ENCODE results near the gene XK.

DNA sequence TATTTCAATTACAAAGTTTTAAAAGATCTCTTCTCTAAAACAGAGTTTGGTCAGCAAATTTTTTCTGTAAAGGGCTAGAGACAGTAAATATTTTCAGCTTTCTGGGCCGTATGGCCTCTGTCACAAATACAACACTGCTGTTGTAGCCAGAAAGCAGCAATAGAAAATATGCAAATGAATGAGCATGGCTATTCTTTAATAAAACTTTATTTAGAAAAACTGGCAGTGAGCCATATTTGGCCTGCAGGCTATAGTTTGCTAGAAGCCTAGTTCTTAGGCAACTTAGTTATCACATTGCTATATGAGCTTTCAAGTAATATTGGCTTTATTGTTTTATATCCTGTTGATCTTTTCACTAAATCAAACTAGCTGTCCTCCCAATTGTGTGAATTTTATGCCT, 26.5 kb upstream of the XK start:
- TF ChIP-seq, protein P1, sequence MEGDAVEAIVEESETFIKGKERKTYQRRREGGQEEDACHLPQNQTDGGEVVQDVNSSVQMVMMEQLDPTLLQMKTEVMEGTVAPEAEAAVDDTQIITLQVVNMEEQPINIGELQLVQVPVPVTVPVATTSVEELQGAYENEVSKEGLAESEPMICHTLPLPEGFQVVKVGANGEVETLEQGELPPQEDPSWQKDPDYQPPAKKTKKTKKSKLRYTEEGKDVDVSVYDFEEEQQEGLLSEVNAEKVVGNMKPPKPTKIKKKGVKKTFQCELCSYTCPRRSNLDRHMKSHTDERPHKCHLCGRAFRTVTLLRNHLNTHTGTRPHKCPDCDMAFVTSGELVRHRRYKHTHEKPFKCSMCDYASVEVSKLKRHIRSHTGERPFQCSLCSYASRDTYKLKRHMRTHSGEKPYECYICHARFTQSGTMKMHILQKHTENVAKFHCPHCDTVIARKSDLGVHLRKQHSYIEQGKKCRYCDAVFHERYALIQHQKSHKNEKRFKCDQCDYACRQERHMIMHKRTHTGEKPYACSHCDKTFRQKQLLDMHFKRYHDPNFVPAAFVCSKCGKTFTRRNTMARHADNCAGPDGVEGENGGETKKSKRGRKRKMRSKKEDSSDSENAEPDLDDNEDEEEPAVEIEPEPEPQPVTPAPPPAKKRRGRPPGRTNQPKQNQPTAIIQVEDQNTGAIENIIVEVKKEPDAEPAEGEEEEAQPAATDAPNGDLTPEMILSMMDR (IDR thresholded peaks at IDR 0.05), result no peak
- no peak for TF ChIP-seq ZFX (IDR thresholded peaks at IDR 0.05; ENCODE audit: borderline replicate concordance)
